Measurements from ENCODE around the gene TTC21A.

The TTC21A gene

DNA sequence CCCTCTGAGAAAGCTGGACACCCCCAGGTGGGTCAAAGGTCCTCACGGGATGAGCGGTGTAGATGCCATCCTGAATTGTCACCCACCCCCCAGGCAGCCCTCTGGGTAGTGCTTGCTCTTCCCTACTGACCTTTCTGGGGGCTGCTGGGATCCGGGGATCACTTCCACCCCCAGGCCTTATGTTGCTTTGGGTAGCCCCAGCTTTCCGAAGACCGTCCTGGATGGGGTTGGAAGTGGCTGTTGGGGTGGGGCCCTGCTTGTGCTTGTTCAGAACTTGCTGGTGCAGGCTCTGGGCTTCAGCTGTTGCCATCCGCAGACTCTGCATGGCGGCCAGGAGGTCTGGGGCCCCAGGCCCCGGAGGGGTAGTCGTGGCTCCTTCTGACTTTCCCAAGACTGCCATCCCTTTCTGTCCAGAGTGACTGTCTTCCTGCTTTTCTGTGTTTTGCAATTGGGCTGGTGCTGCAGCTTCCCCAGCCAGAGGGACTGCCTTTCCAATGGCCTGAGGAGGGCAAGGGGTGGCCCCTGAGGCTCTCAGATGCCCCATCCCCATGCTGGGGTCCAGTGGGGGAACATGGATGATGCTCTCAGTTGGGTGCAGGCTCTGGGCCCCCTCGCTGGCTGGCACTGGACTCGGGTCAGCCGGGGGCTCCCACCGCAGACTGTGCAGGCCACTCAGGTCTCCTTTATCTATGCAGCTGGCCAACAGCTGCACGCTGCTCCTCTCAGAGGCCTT, 78.6 kb downstream of the TTC21A start:
- no peak for DNase-seq (ENCODE audit: low read depth, low spot score)
- H3K4me3 ChIP-seq (ENCODE audit: low read length), result no peak overlapping the region

DNA sequence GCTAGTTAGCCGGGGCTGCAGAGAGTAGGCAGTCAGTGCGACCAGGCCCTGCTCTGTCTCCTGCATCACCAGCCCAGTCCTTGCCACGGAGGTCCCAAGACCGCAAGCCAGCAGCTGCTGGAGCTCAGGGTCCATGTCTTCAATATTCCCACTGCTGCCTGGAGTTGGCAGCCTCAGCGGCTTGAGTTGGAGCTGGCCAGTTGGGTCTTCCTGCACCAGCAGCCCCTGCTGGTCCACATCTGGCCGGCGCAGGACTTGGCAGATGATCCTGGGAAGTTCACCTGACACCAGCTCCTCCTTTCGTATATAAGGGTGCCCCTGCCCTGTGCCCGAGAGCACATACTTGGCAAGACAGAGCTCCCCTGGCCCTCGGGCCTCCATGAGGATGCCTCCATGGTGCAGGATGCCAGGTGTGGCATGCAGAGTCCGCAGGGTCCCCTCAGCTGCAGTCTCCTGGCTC, 79.2 kb downstream of the TTC21A start:
- no peak overlapping the region for H3K4me3 ChIP-seq (ENCODE audit: low read length)
- DNase-seq (ENCODE audit: low read depth, low spot score), result no peak

GRCh38 chr3:39187372-39188155, 80.1 kb downstream of the TTC21A start:
- no peak for DNase-seq (ENCODE audit: low read depth, low spot score)

More at GRCh38 chr3:39187372-39188155, 80.1 kb downstream of the TTC21A start:
- no peak overlapping the region for H3K4me3 ChIP-seq (ENCODE audit: low read length)

Measured in Jurkat, Clone E6-1 (cell line).